Liver (tissue), 9 donors: ENCODE data around the gene ASB2. TPM values are rescaled to one million over a fixed set of nuclear protein-coding genes. Genes with fewer than 3 reads are reported as not detected.

Experiments used
- DNase-seq: peaks from one replicate; pipeline ENCODE4 v3.0.0-alpha.2; 2017; ENCODE audit warnings: low spot score
- H3K27ac ChIP-seq, 2 donors: one replicate each; pipeline ENCODE4 v1.7.0; 2013; ENCODE audit warnings: inconsistent platforms in 2 of 2, low read length in 2 of 2, control low read depth in 1 of 2, low read depth in 1 of 2, mild to moderate bottlenecking in 1 of 2
- H3K27me3 ChIP-seq, 4 donors: one replicate each; pipeline versions ENCODE4 v1.6.1 to v1.7.0; 2013; ENCODE audit warnings: low read length in 3 of 4, inconsistent platforms in 1 of 4, mild to moderate bottlenecking in 1 of 4, moderate library complexity in 1 of 4; ENCODE audit not compliant: control insufficient read depth in 4 of 4, insufficient read depth in 4 of 4
- H3K36me3 ChIP-seq, 4 donors: one replicate each; pipeline versions ENCODE4 v1.6.1 to v1.7.0; 2013; ENCODE audit warnings: low read length in 3 of 4, mild to moderate bottlenecking in 3 of 4, low read depth in 1 of 4, moderate library complexity in 1 of 4; ENCODE audit not compliant: control insufficient read depth in 4 of 4, insufficient read depth in 3 of 4
- H3K4me1 ChIP-seq, 4 donors: one replicate each; pipeline versions ENCODE4 v1.6.1 to v1.7.0; 2013; ENCODE audit warnings: low read length in 3 of 4, mild to moderate bottlenecking in 3 of 4, moderate library complexity in 1 of 4; ENCODE audit not compliant: control insufficient read depth in 4 of 4, insufficient read depth in 4 of 4
- H3K4me3 ChIP-seq, 3 donors: one replicate each; pipeline versions ENCODE4 v1.6.1 to v1.7.0; 2013; ENCODE audit warnings: low read length in 3 of 3, control low read depth in 1 of 3, low read depth in 1 of 3, mild to moderate bottlenecking in 1 of 3
- H3K9ac ChIP-seq, 2 donors: one replicate each; pipeline ENCODE4 v1.7.0; 2013; ENCODE audit warnings: low read length in 2 of 2, mild to moderate bottlenecking in 2 of 2, moderate library complexity in 2 of 2, control low read depth in 1 of 2, low read depth in 1 of 2
- H3K9me3 ChIP-seq, 4 donors: one replicate each; pipeline versions ENCODE4 v1.6.1 to v1.7.0; 2013; ENCODE audit warnings: low read length in 3 of 4; ENCODE audit not compliant: control insufficient read depth in 4 of 4
- EGR1 ChIP-seq, 2 donors: IDR thresholded peaks; 2 replicates each; pipeline ENCODE4 v1.6.1; 2016 to 2018; ENCODE audit warnings: antibody characterized with exemption in 2 of 2, low read depth in 2 of 2
- FOXA1 ChIP-seq: IDR thresholded peaks from 2 replicates; pipeline ENCODE4 v1.6.1; 2016; ENCODE audit warnings: antibody characterized with exemption
- FOXA2 ChIP-seq: IDR thresholded peaks from 2 replicates; pipeline ENCODE4 v1.6.1; 2016; ENCODE audit warnings: antibody characterized with exemption
- GABPA ChIP-seq, 2 donors: IDR thresholded peaks in 1 of 2; conservative IDR thresholded peaks in 1 of 2; 2 replicates each; pipeline ENCODE4 v1.6.1; 2016; ENCODE audit warnings: antibody characterized with exemption in 2 of 2, mild to moderate bottlenecking in 1 of 2, moderate library complexity in 1 of 2
- HNF4A ChIP-seq, 2 donors: conservative IDR thresholded peaks; 2 replicates each; pipeline ENCODE4 v1.6.1; 2016; ENCODE audit warnings: antibody characterized with exemption in 2 of 2, mild to moderate bottlenecking in 2 of 2
- HNF4G ChIP-seq: IDR thresholded peaks from 2 replicates; pipeline ENCODE4 v1.6.1; 2016; ENCODE audit warnings: antibody characterized with exemption
- JUND ChIP-seq, 2 donors: IDR thresholded peaks; 2 replicates each; pipeline ENCODE4 v1.6.1; 2016; ENCODE audit warnings: antibody characterized with exemption in 2 of 2
- NR2F2 ChIP-seq: IDR thresholded peaks from 2 replicates; pipeline ENCODE4 v1.6.1; 2016; ENCODE audit warnings: antibody characterized with exemption
- RAD21 ChIP-seq, 2 donors: IDR thresholded peaks; 2 replicates each; pipeline ENCODE4 v1.6.1; 2016; ENCODE audit warnings: antibody characterized with exemption in 2 of 2, mild to moderate bottlenecking in 2 of 2
- RXRA ChIP-seq, 2 donors: IDR thresholded peaks; 2 replicates each; pipeline ENCODE4 v1.6.1; 2017 to 2018; ENCODE audit warnings: antibody characterized with exemption in 2 of 2, mild to moderate bottlenecking in 1 of 2
- SP1 ChIP-seq: IDR thresholded peaks from 2 replicates; pipeline ENCODE4 v1.6.1; 2018; ENCODE audit warnings: antibody characterized with exemption, mild to moderate bottlenecking
- TAF1 ChIP-seq: conservative IDR thresholded peaks from 2 replicates; pipeline ENCODE4 v1.6.1; 2016; ENCODE audit warnings: antibody characterized with exemption, mild to moderate bottlenecking
- YY1 ChIP-seq: IDR thresholded peaks from 2 replicates; pipeline ENCODE4 v1.6.1; 2016; ENCODE audit warnings: antibody characterized with exemption, mild to moderate bottlenecking
- WGBS: extraction: QIAGEN DNeasy Blood & Tissue Kit; methylation state at CpG from one replicate; pipeline ENCODE4 v1.1.7; 2013; 5-methylcytosine and 5-hydroxymethylcytosine counted together
- polyA plus RNA-seq, 2 donors: library from polyadenylated mRNA; stranded (reverse) in 1 of 2; unstranded in 1 of 2; fragments of 200-250 nt in 1 of 2; fragments of >200 nt in 1 of 2; fragmentation: Nextera tagmentation in 1 of 2; extraction: Ambion mirVana in 1 of 2; gene quantifications; one replicate each; pipeline versions ENCODE4 v1.2.1 to v1.2.3, GENCODE V29; 2013 to 2015
- total RNA-seq, 2 donors: library from RNA; depleted of rRNA; stranded (reverse); fragments of >200 nt; gene quantifications; one replicate each; pipeline ENCODE4 v1.2.3, GENCODE V29; 2014
- TF ChIP-seq, protein P1 (sequence below): IDR thresholded peaks from 2 replicates; pipeline ENCODE4 v1.6.1; 2016; ENCODE audit warnings: antibody characterized with exemption
- TF ChIP-seq, protein P2 (sequence below): IDR thresholded peaks from 2 replicates; pipeline ENCODE4 v1.6.1; 2016; ENCODE audit warnings: antibody characterized with exemption
- TF ChIP-seq, protein P3 (sequence below): IDR thresholded peaks from 2 replicates; pipeline ENCODE4 v1.6.1; 2016; ENCODE audit warnings: antibody characterized with exemption, mild to moderate bottlenecking
- TF ChIP-seq, protein P4 (sequence below): IDR thresholded peaks from 2 replicates; pipeline ENCODE4 v1.6.1; 2016; ENCODE audit warnings: antibody characterized with exemption
- TF ChIP-seq, protein P5 (sequence below): fragments of 150-350 bp; IDR thresholded peaks from 2 replicates; pipeline ENCODE4 v1.5.1; 2017; ENCODE audit warnings: improper control_type of control experiment, low read depth, low read length; ENCODE audit not compliant: missing input control
- donor health status: healthy.
- donor health status: healthy.
- donor health status: healthy.
- donor health status: healthy.
- donor health status: healthy.

Gene ASB2
- total and polyA plus RNA-seq, 4 donors: 0.18 to 0.56 (median 0.38) TPM

DNA sequence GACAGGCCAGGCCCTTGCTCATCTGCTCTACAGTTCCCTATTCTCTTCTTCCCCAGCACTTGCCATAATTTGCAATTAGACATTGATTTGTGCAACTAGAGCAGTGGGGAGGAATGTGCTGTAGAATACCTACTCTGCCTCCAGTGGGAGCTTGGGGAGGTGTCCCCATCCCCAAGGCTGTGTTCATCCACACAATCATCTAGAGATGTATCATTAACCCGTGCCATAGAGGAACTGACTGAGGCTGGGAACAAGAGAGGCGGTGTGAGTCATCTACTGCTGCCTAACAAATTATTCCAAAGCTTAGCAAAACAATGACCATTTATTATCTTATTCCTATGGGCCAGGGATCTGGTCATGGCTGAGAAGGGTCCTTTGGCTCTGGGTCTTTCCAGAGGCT is 44.6 kb upstream of the ASB2 start:
- no peaks in the 10 kb centered on the region for H3K36me3 ChIP-seq
- no peak overlapping the region for H3K4me3 ChIP-seq
- no peaks in the 10 kb centered on the region for H3K9me3 ChIP-seq
- no peak overlapping the region for H3K27ac ChIP-seq
- peaks cover 0 to 3% (median under 1%) of the 10 kb centered on the region in 4 donors for H3K4me1 ChIP-seq
- TF ChIP-seq, protein P1, sequence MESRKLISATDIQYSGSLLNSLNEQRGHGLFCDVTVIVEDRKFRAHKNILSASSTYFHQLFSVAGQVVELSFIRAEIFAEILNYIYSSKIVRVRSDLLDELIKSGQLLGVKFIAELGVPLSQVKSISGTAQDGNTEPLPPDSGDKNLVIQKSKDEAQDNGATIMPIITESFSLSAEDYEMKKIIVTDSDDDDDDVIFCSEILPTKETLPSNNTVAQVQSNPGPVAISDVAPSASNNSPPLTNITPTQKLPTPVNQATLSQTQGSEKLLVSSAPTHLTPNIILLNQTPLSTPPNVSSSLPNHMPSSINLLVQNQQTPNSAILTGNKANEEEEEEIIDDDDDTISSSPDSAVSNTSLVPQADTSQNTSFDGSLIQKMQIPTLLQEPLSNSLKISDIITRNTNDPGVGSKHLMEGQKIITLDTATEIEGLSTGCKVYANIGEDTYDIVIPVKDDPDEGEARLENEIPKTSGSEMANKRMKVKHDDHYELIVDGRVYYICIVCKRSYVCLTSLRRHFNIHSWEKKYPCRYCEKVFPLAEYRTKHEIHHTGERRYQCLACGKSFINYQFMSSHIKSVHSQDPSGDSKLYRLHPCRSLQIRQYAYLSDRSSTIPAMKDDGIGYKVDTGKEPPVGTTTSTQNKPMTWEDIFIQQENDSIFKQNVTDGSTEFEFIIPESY: no peak
- 92% methylated on average over 2 of the region's 2 CpGs for WGBS
- DNase-seq: no peak
- no peaks in the 10 kb centered on the region for H3K27me3 ChIP-seq
- H3K9ac ChIP-seq: no peak overlapping the region

DNA sequence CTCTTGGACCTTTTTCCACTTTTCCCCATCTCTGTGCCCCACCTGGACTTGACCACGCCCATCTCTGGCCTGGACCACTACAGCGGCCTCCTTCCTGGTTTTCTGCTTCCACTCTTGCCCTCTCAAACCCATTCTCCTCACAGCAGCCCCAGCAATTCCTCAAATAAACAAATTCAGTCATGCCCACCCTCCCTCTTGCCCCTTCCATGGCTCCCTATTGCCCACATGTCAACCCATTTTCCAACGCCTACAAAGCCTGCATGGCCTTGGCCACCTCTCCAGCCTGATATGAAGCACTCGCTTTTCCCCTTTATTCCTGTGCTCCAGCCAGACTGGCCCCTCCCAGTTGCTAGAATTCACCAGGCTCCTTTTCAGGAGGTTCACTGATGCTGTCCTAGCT is 43.9 kb upstream of the ASB2 start:
- H3K9me3 ChIP-seq: no peaks in the 10 kb centered on the region
- H3K27me3 ChIP-seq: no peaks in the 10 kb centered on the region
- no peak for DNase-seq
- no peak overlapping the region for H3K27ac ChIP-seq
- H3K9ac ChIP-seq: no peak overlapping the region
- no peak overlapping the region for H3K4me3 ChIP-seq
- WGBS: 93% methylated on average over 4 of the region's 4 CpGs
- TF ChIP-seq, protein P2, sequence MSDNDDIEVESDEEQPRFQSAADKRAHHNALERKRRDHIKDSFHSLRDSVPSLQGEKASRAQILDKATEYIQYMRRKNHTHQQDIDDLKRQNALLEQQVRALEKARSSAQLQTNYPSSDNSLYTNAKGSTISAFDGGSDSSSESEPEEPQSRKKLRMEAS: no peak
- TF ChIP-seq EGR1 (IDR thresholded peaks at IDR 0.05; ENCODE audit: low read depth in 2 of 2) (no peak), HNF4A (conservative IDR thresholded peaks at IDR 0.05) (no peak), TAF1 (no peak), JUND (IDR thresholded peaks at IDR 0.05) (no peak), FOXA2 (no peak), YY1 (no peak), SP1 (no peak), RXRA (IDR thresholded peaks at IDR 0.05) (no peak), FOXA1 (no peak), NR2F2 (no peak), HNF4G (no peak), GABPA (IDR thresholded peaks at IDR 0.05 in 1 of 2, conservative IDR thresholded peaks at IDR 0.05 in 1 of 2) (no peak), RAD21 (IDR thresholded peaks at IDR 0.05) (no peak)
- TF ChIP-seq, protein P1: no peak
- TF ChIP-seq, protein P3, sequence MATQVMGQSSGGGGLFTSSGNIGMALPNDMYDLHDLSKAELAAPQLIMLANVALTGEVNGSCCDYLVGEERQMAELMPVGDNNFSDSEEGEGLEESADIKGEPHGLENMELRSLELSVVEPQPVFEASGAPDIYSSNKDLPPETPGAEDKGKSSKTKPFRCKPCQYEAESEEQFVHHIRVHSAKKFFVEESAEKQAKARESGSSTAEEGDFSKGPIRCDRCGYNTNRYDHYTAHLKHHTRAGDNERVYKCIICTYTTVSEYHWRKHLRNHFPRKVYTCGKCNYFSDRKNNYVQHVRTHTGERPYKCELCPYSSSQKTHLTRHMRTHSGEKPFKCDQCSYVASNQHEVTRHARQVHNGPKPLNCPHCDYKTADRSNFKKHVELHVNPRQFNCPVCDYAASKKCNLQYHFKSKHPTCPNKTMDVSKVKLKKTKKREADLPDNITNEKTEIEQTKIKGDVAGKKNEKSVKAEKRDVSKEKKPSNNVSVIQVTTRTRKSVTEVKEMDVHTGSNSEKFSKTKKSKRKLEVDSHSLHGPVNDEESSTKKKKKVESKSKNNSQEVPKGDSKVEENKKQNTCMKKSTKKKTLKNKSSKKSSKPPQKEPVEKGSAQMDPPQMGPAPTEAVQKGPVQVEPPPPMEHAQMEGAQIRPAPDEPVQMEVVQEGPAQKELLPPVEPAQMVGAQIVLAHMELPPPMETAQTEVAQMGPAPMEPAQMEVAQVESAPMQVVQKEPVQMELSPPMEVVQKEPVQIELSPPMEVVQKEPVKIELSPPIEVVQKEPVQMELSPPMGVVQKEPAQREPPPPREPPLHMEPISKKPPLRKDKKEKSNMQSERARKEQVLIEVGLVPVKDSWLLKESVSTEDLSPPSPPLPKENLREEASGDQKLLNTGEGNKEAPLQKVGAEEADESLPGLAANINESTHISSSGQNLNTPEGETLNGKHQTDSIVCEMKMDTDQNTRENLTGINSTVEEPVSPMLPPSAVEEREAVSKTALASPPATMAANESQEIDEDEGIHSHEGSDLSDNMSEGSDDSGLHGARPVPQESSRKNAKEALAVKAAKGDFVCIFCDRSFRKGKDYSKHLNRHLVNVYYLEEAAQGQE: no peak
- TF ChIP-seq, protein P4, sequence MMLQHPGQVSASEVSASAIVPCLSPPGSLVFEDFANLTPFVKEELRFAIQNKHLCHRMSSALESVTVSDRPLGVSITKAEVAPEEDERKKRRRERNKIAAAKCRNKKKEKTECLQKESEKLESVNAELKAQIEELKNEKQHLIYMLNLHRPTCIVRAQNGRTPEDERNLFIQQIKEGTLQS: no peak
- TF ChIP-seq, protein P5, sequence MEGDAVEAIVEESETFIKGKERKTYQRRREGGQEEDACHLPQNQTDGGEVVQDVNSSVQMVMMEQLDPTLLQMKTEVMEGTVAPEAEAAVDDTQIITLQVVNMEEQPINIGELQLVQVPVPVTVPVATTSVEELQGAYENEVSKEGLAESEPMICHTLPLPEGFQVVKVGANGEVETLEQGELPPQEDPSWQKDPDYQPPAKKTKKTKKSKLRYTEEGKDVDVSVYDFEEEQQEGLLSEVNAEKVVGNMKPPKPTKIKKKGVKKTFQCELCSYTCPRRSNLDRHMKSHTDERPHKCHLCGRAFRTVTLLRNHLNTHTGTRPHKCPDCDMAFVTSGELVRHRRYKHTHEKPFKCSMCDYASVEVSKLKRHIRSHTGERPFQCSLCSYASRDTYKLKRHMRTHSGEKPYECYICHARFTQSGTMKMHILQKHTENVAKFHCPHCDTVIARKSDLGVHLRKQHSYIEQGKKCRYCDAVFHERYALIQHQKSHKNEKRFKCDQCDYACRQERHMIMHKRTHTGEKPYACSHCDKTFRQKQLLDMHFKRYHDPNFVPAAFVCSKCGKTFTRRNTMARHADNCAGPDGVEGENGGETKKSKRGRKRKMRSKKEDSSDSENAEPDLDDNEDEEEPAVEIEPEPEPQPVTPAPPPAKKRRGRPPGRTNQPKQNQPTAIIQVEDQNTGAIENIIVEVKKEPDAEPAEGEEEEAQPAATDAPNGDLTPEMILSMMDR: no peak
- no peaks in the 10 kb centered on the region for H3K4me1 ChIP-seq
- H3K36me3 ChIP-seq: no peaks in the 10 kb centered on the region
